Tibial nerve (tissue), 4 donors: ENCODE measurements around the gene CDK13. TPM values are rescaled to one million over a fixed set of nuclear protein-coding genes. Genes with fewer than 3 reads are reported as not detected.

Experiments used
- DNase-seq, 2 donors: peaks; one replicate each; pipeline ENCODE4 v3.0.0-alpha.2; 2019; ENCODE audit warnings: low spot score in 2 of 2
- H3K27ac ChIP-seq, 4 donors: fragments of 200-600 bp; sonication (generic) in 3 of 4; one replicate each; pipeline ENCODE4 v1.5.1; 2017 to 2019; ENCODE audit warnings: mild to moderate bottlenecking in 1 of 4
- H3K27me3 ChIP-seq, 2 donors: fragments of 200-600 bp; sonication (generic) in 1 of 2; one replicate each; pipeline versions ENCODE4 v1.5.1 to v1.6.0; 2017 to 2019
- H3K36me3 ChIP-seq, 3 donors: fragments of 200-600 bp; sonication (generic); one replicate each; pipeline ENCODE4 v1.5.1; 2018 to 2019
- H3K4me1 ChIP-seq, 4 donors: fragments of 200-600 bp; sonication (generic) in 3 of 4; one replicate each; pipeline ENCODE4 v1.5.1; 2017 to 2019
- H3K4me3 ChIP-seq, 4 donors: fragments of 200-600 bp; sonication (generic) in 3 of 4; one replicate each; pipeline ENCODE4 v1.5.1; 2017 to 2019; ENCODE audit warnings: mild to moderate bottlenecking in 1 of 4, moderate library complexity in 1 of 4
- H3K9me3 ChIP-seq, 4 donors: fragments of 200-600 bp; sonication (generic) in 3 of 4; one replicate each; pipeline ENCODE4 v1.5.1; 2017 to 2019
- EP300 ChIP-seq, 2 donors: sonication (generic); formaldehyde crosslinking; IDR thresholded peaks; one replicate each; pipeline ENCODE4 v1.6.1; 2017; ENCODE audit warnings: antibody characterized with exemption in 2 of 2, mild to moderate bottlenecking in 1 of 2
- POLR2A ChIP-seq, 2 donors: fragments of 450-650 bp; IDR thresholded peaks; one replicate each; pipeline ENCODE4 v1.6.1; 2017; ENCODE audit warnings: antibody characterized with exemption in 2 of 2, mild to moderate bottlenecking in 2 of 2, moderate library complexity in 2 of 2
- whole genome bisulfite sequencing, 2 donors: methylation state at CpG; one replicate each; pipeline ENCODE4 v1.1.5; 2018; 5-methylcytosine and 5-hydroxymethylcytosine counted together
- total RNA-seq, 4 donors: library from RNA; depleted of rRNA; stranded (reverse); fragments of >200 nt; gene quantifications; one replicate each; pipeline ENCODE4 v1.1.0, GENCODE V29; 2016
- TF ChIP-seq, protein P1 (sequence below), 5 experiments: fragments of 200-600 bp in 3 of 5; fragments of 450-650 bp in 2 of 5; sonication (generic) in 3 of 5; IDR thresholded peaks; one replicate each; pipeline ENCODE4 v1.5.1; 2016 to 2019; ENCODE audit warnings: antibody characterized with exemption in 5 of 5, mild to moderate bottlenecking in 3 of 5, moderate library complexity in 2 of 5

Gene CDK13
- total RNA-seq, 4 donors from 2014 or later: 87.8 to 128 (median 114) TPM

- TF ChIP-seq POLR2A (IDR thresholded peaks at IDR 0.05): no peak
- TF ChIP-seq EP300 (IDR thresholded peaks at IDR 0.05): no peak
- TF ChIP-seq, protein P1, sequence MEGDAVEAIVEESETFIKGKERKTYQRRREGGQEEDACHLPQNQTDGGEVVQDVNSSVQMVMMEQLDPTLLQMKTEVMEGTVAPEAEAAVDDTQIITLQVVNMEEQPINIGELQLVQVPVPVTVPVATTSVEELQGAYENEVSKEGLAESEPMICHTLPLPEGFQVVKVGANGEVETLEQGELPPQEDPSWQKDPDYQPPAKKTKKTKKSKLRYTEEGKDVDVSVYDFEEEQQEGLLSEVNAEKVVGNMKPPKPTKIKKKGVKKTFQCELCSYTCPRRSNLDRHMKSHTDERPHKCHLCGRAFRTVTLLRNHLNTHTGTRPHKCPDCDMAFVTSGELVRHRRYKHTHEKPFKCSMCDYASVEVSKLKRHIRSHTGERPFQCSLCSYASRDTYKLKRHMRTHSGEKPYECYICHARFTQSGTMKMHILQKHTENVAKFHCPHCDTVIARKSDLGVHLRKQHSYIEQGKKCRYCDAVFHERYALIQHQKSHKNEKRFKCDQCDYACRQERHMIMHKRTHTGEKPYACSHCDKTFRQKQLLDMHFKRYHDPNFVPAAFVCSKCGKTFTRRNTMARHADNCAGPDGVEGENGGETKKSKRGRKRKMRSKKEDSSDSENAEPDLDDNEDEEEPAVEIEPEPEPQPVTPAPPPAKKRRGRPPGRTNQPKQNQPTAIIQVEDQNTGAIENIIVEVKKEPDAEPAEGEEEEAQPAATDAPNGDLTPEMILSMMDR (IDR thresholded peaks at IDR 0.05): no peak
- Histone ChIP-seq H3K36me3 (no peaks in the 10 kb centered on the region), H3K27ac (no peak overlapping the region), H3K9me3 (no peaks in the 10 kb centered on the region), H3K4me3 (no peak overlapping the region), H3K27me3 (no peaks in the 10 kb centered on the region), H3K4me1 (peaks cover 0 to 4% (median 0%) of the 10 kb centered on the region in 4 donors)
- DNase-seq: no peak
- 50 to 64% methylated on average over 1 of the region's 1 CpG for WGBS, 2 donors
Observed at GRCh38 chr7:39923091-39923490, 27.0 kb upstream of the CDK13 start.

- DNase-seq: no peak
Observed at GRCh38 chr7:39924122-39924521, 25.9 kb upstream of the CDK13 start.

DNA sequence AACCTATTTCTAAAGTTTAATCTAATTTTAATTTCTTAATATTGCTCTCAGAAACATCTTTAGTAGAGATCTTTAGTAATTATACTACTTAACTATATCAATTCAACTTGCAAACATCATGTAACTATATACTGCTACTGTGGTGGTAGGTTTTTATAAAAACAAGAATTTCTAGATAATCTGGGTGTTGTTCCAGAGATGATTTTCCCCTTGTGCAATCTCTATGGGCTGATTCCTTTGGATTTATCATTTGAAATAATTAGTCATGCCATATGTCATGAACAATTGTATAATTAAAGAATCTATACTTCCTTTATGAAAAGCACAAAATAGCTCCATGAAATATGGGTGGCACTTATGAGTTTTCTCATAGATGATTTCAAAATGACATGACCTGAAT, 23.9 kb upstream of the CDK13 start:
- Histone ChIP-seq H3K36me3 (no peaks in the 10 kb centered on the region), H3K4me3 (no peak overlapping the region), H3K9me3 (no peaks in the 10 kb centered on the region), H3K27me3 (no peaks in the 10 kb centered on the region), H3K4me1 (peaks cover 0 to 4% (median 0%) of the 10 kb centered on the region in 4 donors), H3K27ac (no peak overlapping the region)
- TF ChIP-seq, protein P1 (IDR thresholded peaks at IDR 0.05): no peak
- TF ChIP-seq POLR2A (IDR thresholded peaks at IDR 0.05) (no peak), EP300 (IDR thresholded peaks at IDR 0.05) (no peak)
- DNase-seq: no peak

More at GRCh38 chr7:39924122-39924521, 25.9 kb upstream of the CDK13 start:
- TF ChIP-seq POLR2A (IDR thresholded peaks at IDR 0.05) (no peak), EP300 (IDR thresholded peaks at IDR 0.05) (no peak)
- TF ChIP-seq, protein P1 (IDR thresholded peaks at IDR 0.05): no peak
- Histone ChIP-seq H3K27ac (no peak overlapping the region), H3K9me3 (no peaks in the 10 kb centered on the region), H3K36me3 (no peaks in the 10 kb centered on the region), H3K4me3 (no peak overlapping the region), H3K4me1 (peaks cover 0 to 4% (median 0%) of the 10 kb centered on the region in 4 donors), H3K27me3 (no peaks in the 10 kb centered on the region)
- WGBS, 2 donors: 90 to 91% methylated on average over 2 of the region's 2 CpGs

DNA sequence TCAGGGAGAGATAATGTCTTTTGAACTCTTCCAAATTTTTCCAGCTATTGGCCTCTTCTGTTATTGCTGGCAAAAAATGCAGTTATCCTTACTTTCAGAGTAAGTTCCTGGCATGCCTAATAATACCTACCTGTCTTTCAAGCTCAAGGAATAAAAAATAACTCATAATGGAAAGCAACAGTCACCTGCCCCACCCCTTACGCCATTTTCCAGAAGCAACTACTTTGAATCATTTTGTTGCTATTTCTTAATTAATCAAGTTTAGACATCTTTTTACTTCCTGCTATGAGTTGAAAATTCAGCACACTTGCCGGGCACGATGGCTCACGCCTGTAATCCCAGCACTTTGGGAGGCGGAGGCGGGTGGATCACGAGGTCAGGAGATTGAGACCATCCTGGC, 23.0 kb upstream of the CDK13 start:
- Histone ChIP-seq H3K27me3 (no peaks in the 10 kb centered on the region), H3K4me3 (no peak overlapping the region), H3K4me1 (no peaks in the 10 kb centered on the region), H3K9me3 (no peaks in the 10 kb centered on the region), H3K36me3 (no peaks in the 10 kb centered on the region), H3K27ac (no peak overlapping the region)
- no peak for DNase-seq
- TF ChIP-seq, protein P1 (IDR thresholded peaks at IDR 0.05): no peak
- no peak for TF ChIP-seq POLR2A (IDR thresholded peaks at IDR 0.05)
- TF ChIP-seq EP300 (IDR thresholded peaks at IDR 0.05): no peak
- WGBS, 2 donors: 96% methylated on average over 7 of the region's 7 CpGs

DNA sequence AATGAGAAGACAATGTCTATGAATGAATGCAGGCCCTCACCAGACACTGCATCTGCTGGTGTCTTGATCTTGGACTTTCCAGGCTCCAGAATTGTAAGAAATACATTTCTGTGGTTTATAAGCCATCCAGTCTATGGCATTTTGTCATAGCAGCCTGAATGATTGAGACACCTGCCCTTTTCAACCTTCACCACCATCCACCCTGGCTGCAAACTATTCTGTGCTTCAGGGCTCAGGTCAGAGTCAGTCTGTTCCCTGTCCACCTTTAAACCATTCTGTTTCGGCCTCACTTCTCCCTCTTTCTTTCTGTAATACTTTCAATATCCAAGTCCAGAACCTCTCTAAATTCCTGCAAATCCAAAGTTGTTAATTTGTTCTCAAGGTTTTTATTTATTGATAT, 15.9 kb upstream of the CDK13 start:
- no peaks in the 10 kb centered on the region for H3K27me3 ChIP-seq
- WGBS, 2 donors: 94 to 96% methylated on average over 1 of the region's 1 CpG
- no peaks in the 10 kb centered on the region for H3K36me3 ChIP-seq
- no peak for DNase-seq
- H3K4me3 ChIP-seq: no peak overlapping the region
- no peaks in the 10 kb centered on the region for H3K9me3 ChIP-seq
- no peaks in the 10 kb centered on the region for H3K4me1 ChIP-seq
- no peak overlapping the region for H3K27ac ChIP-seq
- TF ChIP-seq, protein P1 (IDR thresholded peaks at IDR 0.05): no peak
- no peak for TF ChIP-seq EP300 (IDR thresholded peaks at IDR 0.05)
- no peak for TF ChIP-seq POLR2A (IDR thresholded peaks at IDR 0.05)
